Smooth muscle cell (in vitro differentiated cells): ENCODE measurements around the gene SLC25A45. TPM values are rescaled to one million over a fixed set of nuclear protein-coding genes. Genes with fewer than 3 reads are reported as not detected.

Source experiments
- DNase-seq: peaks from one replicate; lab custom pipeline; 2025; ENCODE audit not compliant: unreplicated experiment; lab: John Stamatoyannopoulos, UW
- H2AFZ ChIP-seq: fragments of 200-600 bp; sonication (generic); 2 replicates; pipeline ENCODE4 v1.6.0; 2016; ENCODE audit warnings: antibody characterized with exemption, low read depth, mild to moderate bottlenecking
- H3F3A ChIP-seq: fragments of 200-600 bp; sonication (generic); 2 replicates; pipeline ENCODE4 v1.6.0; 2017; ENCODE audit warnings: antibody characterized with exemption, low read depth
- H3K27ac ChIP-seq: fragments of 200-600 bp; sonication (generic); 2 replicates; pipeline ENCODE4 v1.5.1; 2016; ENCODE audit warnings: low read depth, mild to moderate bottlenecking
- H3K27me3 ChIP-seq: fragments of 200-600 bp; sonication (generic); 2 replicates; pipeline ENCODE4 v1.6.1; 2016; ENCODE audit warnings: low read depth, mild to moderate bottlenecking
- H3K36me3 ChIP-seq: fragments of 200-600 bp; sonication (generic); 2 replicates; pipeline ENCODE4 v1.5.1; 2016; ENCODE audit warnings: low read depth
- H3K4me1 ChIP-seq: fragments of 200-600 bp; sonication (generic); 2 replicates; pipeline ENCODE4 v1.5.1; 2016; ENCODE audit warnings: low read depth
- H3K4me2 ChIP-seq: fragments of 200-600 bp; sonication (generic); 2 replicates; pipeline ENCODE4 v1.6.0; 2016; ENCODE audit warnings: mild to moderate bottlenecking
- H3K4me3 ChIP-seq: fragments of 200-600 bp; sonication (generic); 2 replicates; pipeline ENCODE4 v1.5.1; 2016; ENCODE audit warnings: mild to moderate bottlenecking
- H3K79me2 ChIP-seq: fragments of 200-600 bp; sonication (generic); 2 replicates; pipeline ENCODE4 v1.6.0; 2016; ENCODE audit warnings: low read depth, mild to moderate bottlenecking
- H3K9ac ChIP-seq: fragments of 200-600 bp; sonication (generic); 2 replicates; pipeline ENCODE4 v1.6.0; 2016; ENCODE audit warnings: low read depth
- H3K9me3 ChIP-seq: fragments of 200-600 bp; sonication (generic); replicated peaks from 2 replicates; pipeline ENCODE4 v1.5.1; 2016; ENCODE audit warnings: low read depth
- H4K20me1 ChIP-seq: fragments of 200-600 bp; sonication (generic); 2 replicates; pipeline ENCODE4 v1.6.0; 2016; ENCODE audit warnings: low read depth
- CTCF ChIP-seq: fragments of 200-600 bp; sonication (generic); IDR thresholded peaks from 2 replicates; pipeline ENCODE4 v1.5.1; 2017; ENCODE audit warnings: borderline replicate concordance, mild to moderate bottlenecking, antibody characterized with exemption; ENCODE audit not compliant: insufficient read depth, poor library complexity, severe bottlenecking
- WGBS: methylation state at CpG from one replicate; pipeline ENCODE4 v1.1.7; 2016; ENCODE audit warnings: low lambda C conversion rate; 5-methylcytosine and 5-hydroxymethylcytosine counted together
- polyA plus RNA-seq: library from polyadenylated mRNA; unstranded; fragments of >200 nt; fragmentation: Nextera tagmentation; extraction: Ambion mirVana; gene quantifications from 2 replicates; pipeline ENCODE4 v1.2.1, GENCODE V29; 2016
- total RNA-seq: library from RNA; depleted of rRNA; stranded (reverse); fragments of >200 nt; gene quantifications from 2 replicates; pipeline ENCODE4 v1.2.3, GENCODE V29; 2014

Gene SLC25A45
- total and polyA plus RNA-seq, 2 experiments from 2014 or later, result 0.81 to 3.4 TPM

GRCh38 chr11:65418681-65419459, 36.4 kb upstream of the SLC25A45 start:
- 2% methylated on average over 15 of the region's 15 CpGs for WGBS
- Histone ChIP-seq H3F3A (peaks cover 48% of the 10 kb centered on the region), H3K36me3 (no peaks in the 10 kb centered on the region), H3K27me3 (no peaks in the 10 kb centered on the region), H4K20me1 (peaks cover 12% of the 10 kb centered on the region), H3K4me2 (peak overlapping the region; percentile 99), H3K9me3 (no peaks in the 10 kb centered on the region), H3K9ac (peak overlapping the region; percentile 99), H2AFZ (no peak overlapping the region), H3K79me2 (peaks cover 42% of the 10 kb centered on the region), H3K27ac (peak overlapping the region; percentile 100), H3K4me3 (peak overlapping the region; percentile 35), H3K4me1 (peaks cover 52% of the 10 kb centered on the region)
- peak; percentile 74 for DNase-seq
- TF ChIP-seq CTCF, result no peak

- peak overlapping the region; percentile 99 for H3K4me2 ChIP-seq
- peak overlapping the region; percentile 99 for H3K9ac ChIP-seq
- H3K27me3 ChIP-seq, result no peaks in the 10 kb centered on the region
- peaks cover 43% of the 10 kb centered on the region for H3F3A ChIP-seq
- peaks cover 7% of the 10 kb centered on the region for H4K20me1 ChIP-seq
- WGBS, result 20% methylated on average over 2 of the region's 4 CpGs
- H3K79me2 ChIP-seq, result peaks cover 37% of the 10 kb centered on the region
- peak overlapping the region; percentile 8 for H3K4me3 ChIP-seq
- H3K36me3 ChIP-seq, result no peaks in the 10 kb centered on the region
- DNase-seq, result no peak
- no peaks in the 10 kb centered on the region for H3K9me3 ChIP-seq
- peak overlapping the region; percentile 100 for H3K27ac ChIP-seq
- peaks cover 52% of the 10 kb centered on the region for H3K4me1 ChIP-seq
- TF ChIP-seq CTCF, result no peak
- no peak overlapping the region for H2AFZ ChIP-seq
These were observed 35.9 kb upstream of the SLC25A45 start for GRCh38 chr11:65418431-65418680.

GRCh38 chr11:65417702-65418430, 35.4 kb upstream of the SLC25A45 start:
- Histone ChIP-seq H4K20me1 (peaks cover 2% of the 10 kb centered on the region), H3K4me1 (peaks cover 52% of the 10 kb centered on the region), H3K9me3 (no peaks in the 10 kb centered on the region), H3K4me2 (peak overlapping the region; percentile 99), H3K9ac (peak overlapping the region; percentile 99), H2AFZ (no peak overlapping the region), H3F3A (peaks cover 40% of the 10 kb centered on the region), H3K27me3 (no peaks in the 10 kb centered on the region), H3K27ac (peak overlapping the region; percentile 100), H3K36me3 (no peaks in the 10 kb centered on the region), H3K79me2 (peaks cover 32% of the 10 kb centered on the region), H3K4me3 (peak overlapping the region; percentile 6)
- TF ChIP-seq CTCF, result no peak
- DNase-seq, result no peak
- 45% methylated on average over 19 of the region's 19 CpGs for WGBS
